ENCODE results near the gene CCDC97. TPM values are rescaled to one million over a fixed set of nuclear protein-coding genes. Genes with fewer than 3 reads are reported as not detected.
A peak's percentile ranks its signal among the peaks of the same experiment; 100 is the strongest.

The CCDC97 gene
- polyA plus RNA-seq, 1 experiment: 8.5 TPM

DNA sequence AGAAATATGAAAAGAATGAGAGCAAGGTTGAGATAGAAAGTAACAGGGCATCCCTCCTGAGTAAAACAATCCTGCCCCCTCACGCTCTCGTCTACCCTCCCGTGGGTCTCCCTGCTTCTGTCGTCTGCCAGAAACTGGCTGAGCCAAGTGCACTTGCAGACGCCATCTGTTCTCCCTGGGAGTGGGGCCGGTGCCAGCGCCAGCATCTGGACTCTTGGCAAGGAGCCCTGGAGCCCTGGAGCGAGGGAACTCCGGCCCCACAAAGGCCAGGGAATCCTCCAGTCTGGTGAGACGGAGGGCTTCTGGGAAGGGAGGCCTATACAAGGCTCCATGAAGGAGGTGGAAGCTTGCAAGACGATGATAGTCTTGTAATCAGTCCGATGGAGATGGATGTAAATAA, 64.0 kb downstream of the CCDC97 start:
- CTCF ChIA-PET: interaction anchor here (1.4 kb wide), 1 partner anchor 21 kb away, joined by 3 read pairs; no protein-coding TSS in a partner anchor
- DNase-seq (ENCODE audit: low read depth, low spot score): peak; percentile 89
- Histone ChIP-seq H3K4me3 (ENCODE audit: low read depth, low read length) (no peak overlapping the region), H3K9me3 (ENCODE audit: control insufficient read depth, insufficient read depth, low read length) (no peaks in the 10 kb centered on the region), H3K27ac (ENCODE audit: low read depth, low read length) (peak overlapping the region; percentile 47), H3K27me3 (ENCODE audit: control insufficient read depth, insufficient read depth, low read length) (no peaks in the 10 kb centered on the region)
- POLR2A ChIA-PET: interaction anchor here (0.6 kb wide), 2 partner anchors 50 to 728 kb away, joined by 3 to 4 read pairs; no protein-coding TSS in a partner anchor
- TF ChIP-seq, protein P1, sequence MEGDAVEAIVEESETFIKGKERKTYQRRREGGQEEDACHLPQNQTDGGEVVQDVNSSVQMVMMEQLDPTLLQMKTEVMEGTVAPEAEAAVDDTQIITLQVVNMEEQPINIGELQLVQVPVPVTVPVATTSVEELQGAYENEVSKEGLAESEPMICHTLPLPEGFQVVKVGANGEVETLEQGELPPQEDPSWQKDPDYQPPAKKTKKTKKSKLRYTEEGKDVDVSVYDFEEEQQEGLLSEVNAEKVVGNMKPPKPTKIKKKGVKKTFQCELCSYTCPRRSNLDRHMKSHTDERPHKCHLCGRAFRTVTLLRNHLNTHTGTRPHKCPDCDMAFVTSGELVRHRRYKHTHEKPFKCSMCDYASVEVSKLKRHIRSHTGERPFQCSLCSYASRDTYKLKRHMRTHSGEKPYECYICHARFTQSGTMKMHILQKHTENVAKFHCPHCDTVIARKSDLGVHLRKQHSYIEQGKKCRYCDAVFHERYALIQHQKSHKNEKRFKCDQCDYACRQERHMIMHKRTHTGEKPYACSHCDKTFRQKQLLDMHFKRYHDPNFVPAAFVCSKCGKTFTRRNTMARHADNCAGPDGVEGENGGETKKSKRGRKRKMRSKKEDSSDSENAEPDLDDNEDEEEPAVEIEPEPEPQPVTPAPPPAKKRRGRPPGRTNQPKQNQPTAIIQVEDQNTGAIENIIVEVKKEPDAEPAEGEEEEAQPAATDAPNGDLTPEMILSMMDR (IDR thresholded peaks at IDR 0.05; ENCODE audit: low read depth, low read length): no peak

Small RNA genes lying within 50 kb of the gene (small RNA-seq; reads per million reads assigned to genes)
- gene RN7SL34P (ENCODE audit: insufficient read length, low read depth): not detected

Other genes with a start within 250 kb of the CCDC97 start
- gene CYP2A13, start 221.7 kb upstream of the CCDC97 start, polyA plus RNA-seq (2011; rRNA removed): not detected in 2 replicates
- gene CYP2F1, start 195.7 kb upstream of the CCDC97 start, polyA plus RNA-seq (2011; rRNA removed): not detected in 2 replicates
- 0.73 and 2.5 TPM in 2 replicates for gene CYP2S1, start 117.0 kb upstream of the CCDC97 start, polyA plus RNA-seq (2011; rRNA removed)
- 210 and 212 TPM in 2 replicates for gene AXL, start 90.9 kb upstream of the CCDC97 start, polyA plus RNA-seq (2011; rRNA removed)
- gene HNRNPUL1, start 45.8 kb upstream of the CCDC97 start, polyA plus RNA-seq (2011; rRNA removed): 42.3 and 56.3 TPM in 2 replicates
- gene TGFB1, start 43.8 kb downstream of the CCDC97 start, polyA plus RNA-seq (2011; rRNA removed): 4.9 and 11.2 TPM in 2 replicates
- gene B9D2, start 54.0 kb downstream of the CCDC97 start, polyA plus RNA-seq (2011; rRNA removed): 3.9 and 5.1 TPM in 2 replicates
- 5.2 and 6.3 TPM in 2 replicates for gene TMEM91, start 66.4 kb downstream of the CCDC97 start, polyA plus RNA-seq (2011; rRNA removed)
- 7.8 and 11.7 TPM in 2 replicates for gene EXOSC5, start 87.2 kb downstream of the CCDC97 start, polyA plus RNA-seq (2011; rRNA removed)
- gene BCKDHA, start 87.6 kb downstream of the CCDC97 start, polyA plus RNA-seq (2011; rRNA removed): 10.8 and 15.3 TPM in 2 replicates
- gene B3GNT8, start 117.2 kb downstream of the CCDC97 start, polyA plus RNA-seq (2011; rRNA removed): 0.14 and 0.29 TPM in 2 replicates
- gene DMAC2, start 129.7 kb downstream of the CCDC97 start, polyA plus RNA-seq (2011; rRNA removed): 58.2 and 64.7 TPM in 2 replicates
- not detected in 2 replicates for gene ERICH4, start 133.0 kb downstream of the CCDC97 start, polyA plus RNA-seq (2011; rRNA removed)